Kidney (tissue), 14 donors: ENCODE data around the gene TAGLN2. TPM values are rescaled to one million over a fixed set of nuclear protein-coding genes. Genes with fewer than 3 reads are reported as not detected.

ENCODE experiments used
- DNase-seq, 5 donors: peaks; one replicate each; pipeline ENCODE4 v3.0.0-alpha.2; 2013 to 2020
- FAIRE-seq: peaks from 2 replicates; lab custom pipeline; 2012; peaks lifted over from hg19 to GRCh38; lab: Jason Lieb, UNC
- H3K27ac ChIP-seq, 2 donors: one replicate each; pipeline ENCODE4 v1.7.0; 2013; ENCODE audit warnings: low read depth in 2 of 2, low read length in 2 of 2, inconsistent platforms in 1 of 2
- H3K27me3 ChIP-seq: one replicate; pipeline ENCODE4 v1.7.1; 2013; ENCODE audit warnings: low read length, inconsistent platforms; ENCODE audit not compliant: control insufficient read depth, insufficient read depth
- H3K36me3 ChIP-seq, 3 donors: one replicate each; pipeline versions ENCODE4 v1.7.0 to v1.7.1; 2013; ENCODE audit warnings: low read length in 3 of 3, control low read depth in 1 of 3, inconsistent platforms in 1 of 3; ENCODE audit not compliant: insufficient read depth in 3 of 3, control insufficient read depth in 2 of 3
- H3K4me1 ChIP-seq, 3 donors: one replicate each; pipeline versions ENCODE4 v1.7.0 to v1.7.1; 2013; ENCODE audit warnings: low read length in 3 of 3, inconsistent platforms in 1 of 3, low read depth in 1 of 3; ENCODE audit not compliant: control insufficient read depth in 2 of 3, insufficient read depth in 2 of 3
- H3K4me3 ChIP-seq, 3 donors: one replicate each; pipeline versions ENCODE4 v1.7.0 to v1.8.1; 2013; ENCODE audit warnings: low read length in 3 of 3, control low read depth in 1 of 3, inconsistent platforms in 1 of 3
- H3K9ac ChIP-seq, 3 donors: one replicate each; pipeline versions ENCODE4 v1.7.0 to v1.7.1; 2013; ENCODE audit warnings: low read length in 3 of 3, control low read depth in 1 of 3, inconsistent platforms in 1 of 3
- H3K9me3 ChIP-seq, 3 donors: one replicate each; pipeline versions ENCODE4 v1.7.0 to v1.7.1; 2013; ENCODE audit warnings: low read length in 3 of 3, control low read depth in 1 of 3, inconsistent platforms in 1 of 3; ENCODE audit not compliant: control insufficient read depth in 2 of 3, insufficient read depth in 1 of 3
- CTCF ChIP-seq: IDR thresholded peaks from 3 replicates; pipeline ENCODE4 v1.5.1; 2012; ENCODE audit warnings: mild to moderate bottlenecking, moderate library complexity, borderline replicate concordance; ENCODE audit not compliant: insufficient read depth; ENCODE audit errors: extremely low read depth
- intact Hi-C: fragments of 100-400 bp; cut with DNase I; formaldehyde crosslinking; loops from one replicate; pipeline ENCODE4 v1.11.1; 2022
- polyA plus RNA-seq: library from polyadenylated mRNA; stranded (reverse); fragments of 350-450 nt; fragmentation: Illumina TruSeq; extraction: RNeasy Lipid Tissue Mini Kit (QIAGEN cat#74804); gene quantifications from one replicate; pipeline ENCODE4 v1.2.3, GENCODE V29; 2014; ENCODE audit warnings: low read depth, low replicate concordance; ENCODE audit not compliant: insufficient read depth
- total RNA-seq: library from RNA; stranded (reverse); fragmentation: NEBNext Ultra II Directional; extraction: Animal tissue kit (Norgen Biotek cat#: 25700); gene quantifications from one replicate; pipeline ENCODE4 v1.2.1, GENCODE V29; 2021
- donor health status: control.
- donor health status: control.
- donor health status: control.
- donor health status: control.
- donor health status: control.
- donor health status: DM: yes; HTN: yes; CAD: no.
- donor health status: Normal renal cell carcinoma (clear cell type).

Gene TAGLN2
- total and polyA plus RNA-seq, 2 donors from 2014 or later = 223 to 358 TPM

GRCh38 chr1:159946242-159947187 lies 21.2 kb upstream of the TAGLN2 start:
- H3K27ac ChIP-seq = no peak overlapping the region
- no peaks in the 10 kb centered on the region for H3K36me3 ChIP-seq
- peak overlapping the region in 2 of 3 donors; percentile 33 to 60 for H3K4me3 ChIP-seq
- H3K9ac ChIP-seq = no peak overlapping the region
- DNase-seq (no peak), FAIRE-seq (no peak)
- intact Hi-C loops = no loop called here
- TF ChIP-seq CTCF = no peak
- no peaks in the 10 kb centered on the region for H3K27me3 ChIP-seq
- no peaks in the 10 kb centered on the region for H3K9me3 ChIP-seq
- H3K4me1 ChIP-seq = peaks cover 0 to 6% (median 5%) of the 10 kb centered on the region in 3 donors

GRCh38 chr1:159945483-159946241 lies 20.4 kb upstream of the TAGLN2 start, which contains the start of gene IGSF9:
Gene IGSF9 (minus strand): TSS chr1:159945613. CDS start chr1:159943454, 2,159 bp downstream.
- Histone ChIP-seq H3K9me3 (no peaks in the 10 kb centered on the region), H3K36me3 (no peaks in the 10 kb centered on the region), H3K27ac (no peak within 1 kb of the TSS), H3K4me1 (peaks cover 0 to 6% (median 5%) of the 10 kb centered on the region in 3 donors), H3K27me3 (no peaks in the 10 kb centered on the region), H3K4me3 (peak within 1 kb of the TSS; percentile 33 to 79 (median 60)), H3K9ac (peak within 1 kb of the TSS in 1 of 3 donors; percentile 58)
- DNase-seq (peak; percentile 93 to 98 (median 96)), FAIRE-seq (no peak)
- intact Hi-C loops = no loop called here
- TF ChIP-seq CTCF = peak; percentile 36

GRCh38 chr1:159944623-159945455 lies 19.5 kb upstream of the TAGLN2 start:
- peak overlapping the region in 1 of 3 donors; percentile 58 for H3K9ac ChIP-seq

More at GRCh38 chr1:159944623-159945455, 19.5 kb upstream of the TAGLN2 start:
- no peaks in the 10 kb centered on the region for H3K36me3 ChIP-seq
- H3K4me3 ChIP-seq = peak overlapping the region in 2 of 3 donors; percentile 60 to 79
- DNase-seq (peak in 2 of 5 donors; percentile 25 to 55), FAIRE-seq (no peak)
- no peaks in the 10 kb centered on the region for H3K27me3 ChIP-seq
- no peak for TF ChIP-seq CTCF
- H3K9me3 ChIP-seq = no peaks in the 10 kb centered on the region
- H3K4me1 ChIP-seq = peaks cover 0 to 6% (median 5%) of the 10 kb centered on the region in 3 donors
- intact Hi-C loops = no loop called here
- no peak overlapping the region for H3K27ac ChIP-seq
